PC-9 (cell line): ENCODE measurements around the gene NLGN4X.

Experiments used
- CTCF ChIP-seq: fragments of 200-600 bp; sonication (generic); conservative IDR thresholded peaks from 2 replicates; pipeline ENCODE4 v1.6.1; 2017; ENCODE audit warnings: mixed run types, antibody characterized with exemption, mild to moderate bottlenecking, moderate library complexity
- EZH2 ChIP-seq: fragments of 200-600 bp; sonication (generic); IDR thresholded peaks from 2 replicates; pipeline ENCODE4 v1.8.0; 2017; ENCODE audit warnings: antibody characterized with exemption, low read depth

- TF ChIP-seq CTCF (no peak), EZH2 (no peak)
Measured at GRCh38 chrX:6262959-6263358, 34.3 kb upstream of the NLGN4X start.
